Stimulated activated CD4-positive, alpha-beta T cell treated with anti-CD3 and anti-CD28 coated beads, Interleukin-12 subunit alpha, Interleukin-12 subunit beta, amount 100 ng/mL, for 4 hours (primary cell): ENCODE measurements around the gene ASMT.
"Not testable (repeated sequence)": the region's sequence is repeated elsewhere in the genome, so short reads cannot be mapped to it uniquely, and the experiment has no call there.

ENCODE experiments used
- DNase-seq: peaks from one replicate; pipeline ENCODE4 v3.0.0-alpha.2; 2020

ASMT gene, protein sequence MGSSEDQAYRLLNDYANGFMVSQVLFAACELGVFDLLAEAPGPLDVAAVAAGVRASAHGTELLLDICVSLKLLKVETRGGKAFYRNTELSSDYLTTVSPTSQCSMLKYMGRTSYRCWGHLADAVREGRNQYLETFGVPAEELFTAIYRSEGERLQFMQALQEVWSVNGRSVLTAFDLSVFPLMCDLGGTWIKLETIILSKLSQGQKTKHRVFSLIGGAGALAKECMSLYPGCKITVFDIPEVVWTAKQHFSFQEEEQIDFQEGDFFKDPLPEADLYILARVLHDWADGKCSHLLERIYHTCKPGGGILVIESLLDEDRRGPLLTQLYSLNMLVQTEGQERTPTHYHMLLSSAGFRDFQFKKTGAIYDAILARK

DNA sequence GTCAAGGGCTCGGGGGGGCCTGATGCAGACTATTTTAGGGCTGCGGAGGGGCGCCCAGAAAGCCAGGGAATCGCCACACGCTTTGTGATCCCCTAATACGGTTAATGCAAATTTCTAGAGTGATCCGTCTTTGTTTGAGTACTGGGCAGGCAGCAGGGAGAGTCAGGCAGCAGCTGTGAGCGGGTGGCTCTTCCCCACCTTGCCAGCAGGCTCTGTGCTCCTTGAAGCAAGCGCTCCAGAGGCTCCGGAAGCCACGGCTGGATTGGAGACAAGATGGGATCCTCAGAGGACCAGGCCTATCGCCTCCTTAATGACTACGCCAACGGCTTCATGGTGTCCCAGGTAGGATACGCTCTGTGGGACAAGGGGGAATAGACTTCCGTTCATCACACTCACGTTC lies at the start of gene ASMT:
Gene ASMT, plus strand, starts transcription at position 133 of the 400 bp plus-strand sequence. Its CDS starts 141 bp downstream, at position 274.
- no peak for DNase-seq

DNA sequence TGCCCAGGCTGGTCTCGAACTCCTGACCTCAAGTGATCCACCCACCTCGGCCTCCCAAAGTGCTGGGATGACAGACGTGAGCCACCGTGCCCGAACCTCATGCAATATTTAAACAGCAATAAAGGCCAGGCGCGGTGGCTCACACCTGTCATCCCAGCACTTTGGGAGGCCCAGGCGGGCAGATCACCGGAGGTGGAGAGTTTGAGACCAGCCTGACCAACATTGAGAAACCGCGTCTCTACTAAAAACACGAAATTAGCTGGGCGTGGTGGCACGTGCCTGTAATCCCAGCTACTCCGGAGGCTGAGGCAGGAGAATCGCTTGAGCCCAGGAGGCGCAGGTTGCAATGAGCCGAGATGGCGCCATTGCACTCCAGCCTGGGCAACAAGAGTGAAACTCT lies 40.7 kb upstream of the ASMT start:
- DNase-seq = not testable (repeated sequence)

DNA sequence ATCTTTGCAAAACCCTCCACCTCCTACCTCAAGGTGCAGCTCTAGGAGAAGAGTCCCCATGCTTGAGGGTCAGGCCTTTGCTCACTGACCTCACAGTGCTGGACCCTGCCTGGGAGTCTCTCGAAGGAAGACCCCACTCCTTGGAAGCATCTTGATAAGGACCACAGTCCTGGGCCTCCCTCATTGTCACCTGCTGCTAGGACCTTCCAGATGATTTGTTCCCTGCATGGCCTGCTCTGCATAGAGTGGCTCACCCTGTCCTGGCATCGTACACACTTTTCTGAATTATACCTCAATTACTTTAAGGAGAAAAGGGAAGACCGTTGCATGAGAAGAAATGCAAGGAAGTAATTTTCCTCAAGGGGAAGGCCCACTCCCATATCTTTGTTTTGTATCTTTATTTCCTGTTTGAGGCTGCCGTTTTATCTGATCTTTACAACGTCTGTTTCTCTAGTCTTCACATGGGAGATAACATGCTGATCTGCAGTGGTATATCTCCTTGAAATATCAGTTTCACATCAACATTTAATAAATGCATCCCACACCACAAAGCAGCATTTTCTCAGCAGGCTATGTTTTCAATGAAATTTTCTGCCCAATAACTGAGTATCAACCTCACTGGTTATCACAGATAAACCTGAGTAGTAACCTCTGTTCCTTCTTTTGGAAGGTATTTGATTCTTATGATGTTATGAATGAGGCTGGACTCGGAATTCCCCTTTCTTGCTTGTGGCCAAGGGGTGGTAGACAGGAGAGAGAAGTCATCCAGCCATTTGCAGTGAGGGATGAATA lies 38.5 kb upstream of the ASMT start:
- no peak for DNase-seq

DNA sequence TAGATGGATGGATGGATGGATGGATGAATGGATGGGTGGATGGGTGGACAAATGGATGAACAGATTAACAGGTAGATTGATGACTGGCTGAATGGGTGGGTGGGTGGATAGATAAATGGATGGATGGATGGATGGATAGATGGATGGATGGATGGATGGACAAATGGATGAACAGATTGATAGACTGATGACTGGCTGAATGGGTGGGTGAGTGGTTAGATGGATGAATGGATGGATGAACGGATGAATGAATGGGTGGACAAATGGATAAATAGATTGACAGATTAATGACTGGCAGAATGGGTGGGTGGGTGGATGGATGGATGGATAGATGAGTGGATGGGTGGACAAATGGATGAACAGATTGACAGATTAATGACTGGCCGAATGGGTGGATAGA lies 37.0 kb upstream of the ASMT start:
- no peak for DNase-seq

DNA sequence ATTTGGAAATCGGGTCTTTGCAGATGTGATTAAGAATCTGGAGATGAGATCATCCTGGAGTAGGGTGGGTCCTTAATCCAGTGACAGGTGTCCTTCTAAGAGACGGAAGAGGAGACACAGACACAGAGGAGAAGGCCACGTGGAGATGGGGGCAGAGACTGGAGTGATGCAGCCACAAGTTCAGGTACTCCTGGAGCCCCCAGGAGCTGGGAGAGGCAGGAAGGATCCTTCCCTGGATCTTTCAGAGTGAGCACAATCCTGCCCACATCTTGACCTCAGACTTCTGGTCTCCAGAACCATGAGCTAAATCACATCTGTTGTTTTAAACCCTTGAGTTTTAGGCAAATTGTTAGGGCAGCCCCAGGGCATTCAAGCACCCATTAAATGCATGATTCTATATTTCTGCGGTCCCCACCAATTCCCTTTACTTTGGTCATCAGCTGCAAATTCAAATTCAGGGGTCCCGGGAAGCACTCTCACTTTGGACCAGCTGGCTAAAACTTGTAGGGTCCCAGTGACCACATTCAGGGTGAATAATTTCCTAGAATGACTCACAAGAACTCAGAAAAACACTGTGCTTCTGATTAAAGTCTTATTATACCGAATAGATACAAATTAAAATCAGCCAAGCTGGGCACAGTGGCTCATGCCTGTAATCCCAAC lies 36.2 kb upstream of the ASMT start:
- DNase-seq = no peak

DNA sequence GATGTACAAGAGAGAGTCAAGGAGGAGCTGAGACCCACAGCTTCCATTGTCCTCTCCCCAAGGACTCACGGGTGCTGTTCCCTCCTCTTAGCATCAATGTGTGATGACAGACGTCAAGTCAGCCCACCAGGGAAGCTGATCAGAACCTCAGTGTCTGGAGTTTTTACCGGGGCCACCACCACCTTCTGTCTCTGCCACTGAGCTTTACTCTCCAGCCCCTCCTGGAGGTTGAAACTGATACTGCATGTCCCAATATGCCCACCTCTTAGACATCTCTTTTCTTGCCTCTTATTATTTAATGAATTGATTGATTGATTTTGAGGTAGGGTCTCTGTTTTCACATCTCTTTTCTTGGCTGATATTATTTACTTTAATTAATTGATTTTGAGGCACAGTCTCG lies 33.7 kb upstream of the ASMT start:
- peak; percentile 66 for DNase-seq

DNA sequence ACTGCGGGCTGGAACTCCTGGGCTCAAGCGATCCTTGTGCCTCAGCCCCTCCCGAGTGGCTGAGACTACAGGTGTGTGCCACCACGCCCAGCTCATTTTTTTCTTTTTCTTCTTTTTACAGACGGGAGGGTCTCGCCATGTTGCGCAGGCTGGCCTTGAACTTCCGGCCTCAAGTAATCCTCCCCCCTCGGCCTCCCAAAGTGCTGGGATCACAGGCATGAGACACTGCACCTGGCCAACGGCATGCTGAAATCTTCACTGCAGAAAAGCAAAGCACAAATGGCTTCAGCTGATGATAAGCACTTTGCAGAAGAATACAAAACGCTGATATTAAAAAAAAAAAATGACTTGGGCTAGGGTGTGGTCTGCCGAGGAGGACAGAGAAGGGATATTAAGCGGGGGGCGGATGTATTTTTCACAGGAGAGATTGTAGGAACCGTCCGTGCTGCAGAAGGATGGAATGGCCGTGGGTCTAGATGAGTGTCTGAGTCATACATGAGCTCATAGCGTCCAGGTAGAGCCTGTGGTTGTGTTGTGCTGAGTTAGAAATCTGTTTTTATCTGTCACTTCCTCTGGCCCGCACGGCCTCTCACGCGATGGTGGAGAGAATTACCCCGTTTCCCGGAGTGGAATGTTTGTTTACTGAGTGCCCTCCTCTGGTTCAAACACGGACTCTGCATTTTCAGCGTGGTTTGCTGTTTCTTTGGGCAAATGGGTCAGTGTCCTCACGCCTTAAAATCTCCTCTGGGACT lies 32.0 kb upstream of the ASMT start:
- peak; percentile 44 for DNase-seq

DNA sequence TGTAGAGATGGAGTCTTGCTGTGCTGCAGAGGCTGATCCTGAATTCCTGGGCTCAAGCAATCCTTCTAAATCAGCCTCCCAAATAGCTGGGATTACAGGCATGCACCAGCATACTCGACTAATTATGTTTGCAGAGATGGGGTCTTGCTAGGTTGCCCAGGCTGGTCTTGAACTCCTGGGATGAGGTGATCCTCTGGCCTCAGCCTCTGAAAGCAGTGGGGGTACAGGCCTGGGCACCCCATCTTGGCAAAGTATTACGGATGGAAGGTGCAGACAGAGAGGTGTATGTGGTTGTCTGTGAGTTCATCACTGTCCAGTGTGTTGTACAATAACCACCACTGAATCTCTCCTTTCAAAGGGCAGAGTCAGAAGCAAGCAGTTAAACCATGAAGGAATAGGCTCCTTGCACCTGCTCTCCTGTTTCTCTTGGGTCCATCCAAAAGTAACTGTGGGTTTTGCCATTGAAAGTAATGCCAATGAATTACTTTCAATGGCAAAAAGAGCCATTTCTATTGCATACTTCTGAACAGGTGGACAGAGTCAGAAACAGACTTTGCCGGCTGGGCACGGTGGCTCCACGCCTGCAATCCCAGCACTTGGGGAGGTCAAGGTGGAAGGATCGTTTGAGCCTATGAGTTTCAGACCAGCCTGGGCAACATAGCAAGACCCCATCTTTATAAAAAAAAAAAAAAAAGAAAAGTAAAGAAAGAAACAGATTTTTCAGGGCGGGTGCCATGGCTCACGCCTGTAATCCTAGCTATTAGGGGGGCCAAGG lies 30.4 kb upstream of the ASMT start:
- no peak for DNase-seq

DNA sequence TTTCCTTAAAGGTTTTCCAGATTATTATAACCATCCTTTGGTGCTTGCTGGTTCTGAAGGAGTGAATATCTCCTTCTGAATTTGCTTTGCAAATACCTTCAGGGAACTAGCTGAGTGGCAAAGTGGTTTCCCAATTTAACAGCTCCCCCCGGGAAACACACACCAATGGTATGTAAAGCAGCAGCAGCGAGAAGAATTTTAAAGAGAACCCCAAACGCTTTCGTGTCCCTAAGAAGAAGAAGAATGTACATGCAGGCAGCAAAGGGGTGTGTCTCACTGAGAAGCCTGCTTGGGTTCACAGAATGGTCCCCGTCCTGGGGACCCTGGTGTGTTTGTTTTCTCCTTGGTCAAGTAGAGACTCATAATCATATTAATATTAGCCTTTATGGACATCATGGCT lies 27.7 kb upstream of the ASMT start:
- DNase-seq = no peak

DNA sequence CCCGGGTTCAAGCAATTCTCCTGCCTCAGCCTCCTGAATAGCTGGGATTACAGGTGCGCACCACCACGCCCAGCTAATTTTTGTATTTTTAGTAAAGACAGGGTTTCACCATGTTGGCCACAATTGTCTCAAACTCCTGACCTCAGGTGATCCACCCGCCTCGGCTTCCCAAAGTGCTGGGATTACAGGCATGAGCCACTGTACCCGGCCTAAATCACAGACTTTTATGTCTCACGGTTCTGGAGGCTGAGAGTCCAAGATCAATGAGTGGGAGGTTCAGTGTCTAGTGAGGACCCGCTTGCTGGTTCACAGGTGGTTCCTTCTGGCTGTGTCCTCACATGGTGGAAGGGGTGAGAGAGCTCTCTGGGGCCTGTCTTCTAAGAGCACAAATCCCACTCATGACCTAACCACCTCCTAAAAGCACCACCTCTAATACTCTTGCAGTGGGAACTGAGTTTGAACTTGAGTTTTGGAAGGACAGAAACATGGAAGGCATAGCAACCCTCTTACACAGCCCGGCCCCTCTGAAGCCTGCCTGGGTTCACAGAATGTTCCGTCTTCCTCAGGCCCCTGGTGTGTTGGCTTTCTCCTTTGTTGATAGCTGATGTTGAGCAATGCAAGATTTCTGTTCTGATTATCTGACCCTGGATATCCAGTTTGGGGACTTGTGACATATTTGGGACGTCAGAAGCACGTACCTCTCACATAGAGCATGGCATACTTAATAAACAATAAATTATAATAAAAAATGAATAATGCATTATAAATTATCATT lies 25.3 kb upstream of the ASMT start:
- no peak for DNase-seq

DNA sequence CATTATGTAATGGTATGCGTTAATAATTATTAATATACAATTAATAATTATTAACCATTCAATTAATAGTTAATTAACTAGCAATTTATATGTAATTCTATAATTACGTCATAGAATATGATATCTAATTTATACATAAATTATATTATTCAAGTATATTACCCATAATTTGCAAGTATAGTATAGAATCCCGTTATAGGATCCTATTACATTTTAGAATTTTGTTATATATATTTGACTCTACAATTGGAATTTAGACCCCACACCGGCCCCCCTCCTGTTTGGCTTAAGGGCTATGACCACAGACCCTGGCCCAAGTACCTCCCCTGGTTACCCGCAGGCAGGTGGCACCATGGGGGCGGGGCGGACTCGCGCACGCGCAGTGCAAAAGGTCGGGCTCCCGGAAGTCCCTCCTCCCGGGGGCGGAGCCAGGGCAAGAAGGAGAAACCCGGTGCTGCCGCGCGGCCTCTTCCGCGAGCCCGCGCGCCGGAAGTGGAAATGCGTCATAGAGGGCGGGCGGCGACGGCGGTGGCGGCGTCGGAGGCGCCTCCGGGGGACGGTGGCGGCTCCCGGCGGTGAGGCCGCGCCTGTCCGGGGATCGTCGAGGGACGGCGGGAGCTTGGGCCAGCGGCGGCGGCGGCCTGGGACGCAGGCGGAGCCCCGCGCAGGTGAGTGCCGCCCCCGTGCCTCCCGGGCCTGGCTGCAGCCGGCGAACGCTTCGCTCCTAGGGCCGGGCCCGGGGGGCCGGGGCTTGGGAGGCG lies 23.6 kb upstream of the ASMT start, which contains the start of gene AKAP17A:
Gene AKAP17A, plus strand, starts transcription at position 503 of the 761 bp plus-strand sequence. CDS start 1,859 bp downstream, outside the sequence.
- DNase-seq = peak; percentile 99

DNA sequence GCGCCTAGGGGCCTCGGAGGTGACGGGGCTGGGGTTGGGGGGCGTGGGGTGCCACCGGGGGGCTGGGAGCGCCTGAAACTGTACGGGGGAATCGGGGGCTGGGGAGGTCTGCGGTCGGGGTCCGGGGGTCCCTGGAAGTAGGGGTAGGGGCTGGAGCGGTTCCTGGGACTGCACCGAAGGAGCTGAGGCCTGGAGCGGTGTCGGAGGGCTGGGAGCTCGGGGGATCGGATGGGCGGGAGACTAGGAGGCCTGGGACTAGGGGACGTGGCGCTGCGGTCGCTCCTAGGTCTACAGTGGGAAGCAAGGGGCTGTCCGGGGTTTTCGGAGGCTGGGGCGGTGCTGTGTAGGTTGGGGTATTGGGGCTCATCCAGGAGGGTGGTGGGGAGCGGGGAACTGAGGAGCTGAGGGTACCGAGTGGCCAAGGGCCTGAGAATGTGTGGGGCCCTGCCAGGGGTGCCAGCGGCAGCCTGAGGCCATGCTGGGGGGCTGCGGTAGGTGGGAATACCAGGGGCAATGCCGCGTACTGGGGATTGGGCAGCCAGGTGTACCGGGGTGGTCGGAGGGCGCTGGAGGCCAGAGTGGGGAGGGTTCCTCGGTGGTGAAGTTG lies 22.9 kb upstream of the ASMT start:
- peak; percentile 13 for DNase-seq

DNA sequence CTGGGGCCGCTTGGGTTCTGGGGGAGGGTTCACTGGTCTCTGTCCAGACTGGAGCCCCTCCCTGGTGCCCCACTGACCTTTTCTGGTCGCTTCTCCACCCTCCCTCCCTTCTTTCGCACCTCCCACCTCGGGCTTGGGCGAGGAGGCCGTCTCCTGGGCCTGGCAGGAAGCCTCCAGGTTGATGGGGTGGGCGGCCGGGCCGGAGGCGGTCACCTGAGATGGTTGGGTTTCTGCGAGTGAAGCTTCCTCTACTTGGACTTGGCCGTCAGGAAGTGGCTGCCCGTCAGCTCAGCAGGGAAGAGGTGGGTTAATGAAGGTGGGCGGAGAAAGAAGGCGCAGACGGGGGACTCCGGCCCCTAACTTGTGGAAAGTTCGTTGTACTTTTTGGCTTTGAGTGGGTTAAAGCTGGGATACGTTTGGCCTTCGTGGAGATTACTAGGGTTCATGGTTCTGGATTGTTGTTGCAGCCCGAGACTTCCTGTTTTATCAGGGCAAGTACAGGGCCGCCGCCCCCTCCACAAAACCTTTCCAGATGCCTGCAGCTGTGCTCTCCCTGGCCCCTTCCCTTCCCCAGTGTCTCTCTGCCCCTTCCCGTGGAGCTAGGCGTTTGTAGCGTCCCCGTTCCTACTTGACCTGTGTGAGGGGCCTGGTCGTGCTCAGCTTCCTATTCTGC lies 22.3 kb upstream of the ASMT start:
- no peak for DNase-seq

DNA sequence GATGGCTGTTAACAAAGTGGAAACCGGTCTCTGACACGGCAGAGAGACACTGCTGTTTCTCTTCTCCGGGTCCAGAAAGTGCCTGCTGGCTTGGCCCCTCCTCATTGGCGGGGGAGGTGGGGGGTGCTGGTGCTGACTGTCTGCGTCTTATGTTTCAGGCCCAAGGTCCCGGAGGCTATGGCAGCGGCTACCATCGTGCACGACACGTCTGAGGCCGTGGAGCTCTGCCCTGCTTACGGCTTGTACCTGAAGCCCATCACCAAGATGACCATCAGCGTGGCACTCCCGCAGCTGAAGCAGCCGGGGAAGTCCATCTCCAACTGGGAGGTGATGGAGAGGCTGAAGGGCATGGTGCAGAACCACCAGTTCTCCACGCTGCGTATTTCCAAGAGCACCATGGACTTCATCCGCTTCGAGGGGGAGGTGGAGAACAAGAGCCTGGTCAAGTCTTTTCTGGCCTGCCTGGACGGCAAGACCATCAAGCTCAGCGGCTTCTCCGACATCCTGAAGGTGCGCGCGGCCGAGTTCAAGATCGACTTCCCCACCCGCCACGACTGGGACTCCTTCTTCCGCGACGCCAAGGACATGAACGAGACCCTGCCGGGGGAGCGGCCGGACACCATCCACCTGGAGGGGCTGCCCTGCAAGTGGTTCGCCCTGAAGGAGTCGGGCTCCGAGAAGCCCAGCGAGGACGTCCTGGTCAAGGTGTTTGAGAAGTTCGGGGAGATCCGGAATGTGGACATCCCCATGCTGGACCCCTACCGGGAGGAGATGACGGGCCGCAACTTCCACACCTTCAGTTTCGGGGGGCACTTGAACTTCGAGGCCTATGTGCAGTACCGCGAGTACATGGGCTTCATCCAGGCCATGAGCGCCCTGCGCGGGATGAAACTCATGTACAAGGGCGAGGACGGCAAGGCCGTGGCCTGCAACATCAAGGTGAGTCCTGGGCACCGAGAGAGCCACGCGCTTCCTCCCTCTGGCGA lies 21.3 kb upstream of the ASMT start:
- DNase-seq = no peak

DNA sequence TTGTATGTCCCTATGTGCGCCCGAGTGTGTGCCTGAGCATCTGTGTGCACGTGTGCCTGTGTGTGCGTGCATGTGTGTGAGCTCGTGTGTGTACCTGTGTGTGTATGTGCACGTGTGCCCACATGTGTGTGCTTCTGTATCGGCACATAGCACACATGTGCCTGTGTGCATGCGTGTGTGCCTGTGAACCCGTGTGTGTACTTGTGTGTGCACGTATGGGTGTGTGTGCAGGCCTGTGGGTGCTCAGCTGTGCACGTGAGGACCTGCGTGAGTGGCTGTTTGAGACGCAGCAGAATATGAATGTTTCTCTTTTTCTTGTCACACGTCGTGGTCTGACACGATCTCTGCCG lies 19.2 kb upstream of the ASMT start:
- DNase-seq = no peak

DNA sequence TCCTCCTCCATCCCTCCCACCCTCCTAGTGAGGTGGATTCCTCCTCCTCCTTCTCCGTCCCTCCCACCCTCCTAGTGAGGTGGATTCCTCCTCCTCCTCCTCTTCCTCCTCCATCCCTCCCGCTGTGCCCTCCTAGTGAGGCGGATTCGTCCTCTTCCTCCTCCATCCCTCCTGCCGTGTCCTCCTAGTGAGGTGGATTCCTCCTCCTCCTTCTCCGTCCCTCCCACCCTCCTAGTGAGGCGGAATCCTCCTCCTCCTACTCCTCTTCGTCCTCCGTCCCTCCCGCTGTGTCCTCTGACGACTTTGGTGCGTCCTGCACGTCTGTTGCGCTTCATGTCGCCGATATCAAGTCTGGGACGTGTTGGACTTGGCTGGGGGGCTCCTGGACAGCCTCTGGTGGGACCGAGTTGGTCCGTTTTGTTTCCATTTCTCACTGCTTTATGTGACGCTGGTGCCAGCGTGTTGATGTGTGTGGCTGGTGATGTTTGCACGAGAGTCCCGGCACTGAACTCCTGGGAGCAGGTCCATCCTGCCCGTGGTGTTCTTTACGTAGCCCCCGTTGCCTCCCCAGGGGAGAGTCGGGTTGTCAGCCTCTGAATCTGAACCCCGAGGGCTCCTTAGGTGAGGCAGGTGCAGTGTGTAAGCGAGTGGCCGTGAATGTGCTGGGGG lies 18.0 kb upstream of the ASMT start:
- DNase-seq = no peak

DNA sequence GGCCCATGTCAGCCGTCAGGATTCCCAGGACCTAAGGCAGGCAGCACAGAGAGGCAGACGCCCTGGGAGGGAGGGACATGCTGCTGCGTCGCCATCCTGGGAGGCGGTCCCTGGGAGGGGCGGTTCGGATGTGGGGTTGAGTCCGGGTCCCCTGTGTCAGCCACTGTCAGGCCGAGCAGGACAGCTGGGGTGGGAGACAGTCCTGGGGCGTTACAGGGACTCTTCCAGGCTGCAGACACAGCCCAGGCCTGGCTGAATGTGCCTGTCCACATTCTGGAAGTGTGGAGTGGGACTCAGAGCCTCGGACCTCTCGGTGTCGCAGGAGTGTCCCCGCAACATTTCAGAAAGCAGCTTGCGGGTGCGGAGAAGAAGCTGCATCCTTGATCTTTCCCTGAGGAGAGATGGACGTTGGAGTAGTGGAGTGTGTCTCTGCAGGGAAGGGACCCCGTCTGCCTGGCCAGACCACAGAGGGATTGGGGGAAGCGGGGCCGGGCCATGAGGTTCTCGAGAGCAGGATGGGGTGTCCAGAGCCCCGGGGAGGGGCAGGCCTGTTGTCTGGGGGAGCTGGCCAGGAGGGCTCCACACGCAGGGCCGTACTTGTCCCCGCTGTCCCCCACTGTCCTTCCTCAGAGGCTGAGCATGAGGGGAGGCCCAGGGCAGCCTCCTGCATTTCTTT lies 17.4 kb upstream of the ASMT start:
- DNase-seq = no peak
